Measurements from ENCODE around the gene CD19. TPM values are rescaled to one million over a fixed set of nuclear protein-coding genes. Genes with fewer than 3 reads are reported as not detected.

Gene CD19
- total RNA-seq, 1 experiment from 2014 or later: not detected

Other genes with a start within 250 kb of the CD19 start
- gene EIF3C, start 220.5 kb upstream of the CD19 start, total RNA-seq (2021; ENCODE audit: unreplicated experiment): 526 TPM
- gene NPIPB9, start 180.2 kb upstream of the CD19 start, total RNA-seq (2021; ENCODE audit: unreplicated experiment): 0.90 TPM
- gene ATXN2L, start 109.0 kb upstream of the CD19 start, total RNA-seq (2021; ENCODE audit: unreplicated experiment): 270 TPM
- gene TUFM, start 85.6 kb upstream of the CD19 start, total RNA-seq (2021; ENCODE audit: unreplicated experiment): 231 TPM
- 66.2 TPM for gene SH2B1, start 68.1 kb upstream of the CD19 start, total RNA-seq (2021; ENCODE audit: unreplicated experiment)
- 2.9 TPM for gene ATP2A1, start 53.5 kb upstream of the CD19 start, total RNA-seq (2021; ENCODE audit: unreplicated experiment)
- 24.8 TPM for gene RABEP2, start 6.7 kb upstream of the CD19 start, total RNA-seq (2021; ENCODE audit: unreplicated experiment)
- gene NFATC2IP, start 19.0 kb downstream of the CD19 start, total RNA-seq (2021; ENCODE audit: unreplicated experiment): 47.3 TPM
- 79.1 TPM for gene SPNS1, start 42.8 kb downstream of the CD19 start, total RNA-seq (2021; ENCODE audit: unreplicated experiment)
- gene LAT, start 53.1 kb downstream of the CD19 start, total RNA-seq (2021; ENCODE audit: unreplicated experiment): 3.7 TPM